Fibroblast of skin of right quadriceps (primary cell): ENCODE data around the gene MICAL3.
A peak's percentile ranks its signal among the peaks of the same experiment; 100 is the strongest.
"Not testable (repeated sequence)": the region's sequence is repeated elsewhere in the genome, so short reads cannot be mapped to it uniquely, and the experiment has no call there.

Experiments used
- DNase-seq: peaks from one replicate; pipeline ENCODE4 v3.0.0-alpha.2; 2013

MICAL3 gene

GRCh38 chr22:17992976-17993375, 31.4 kb downstream of the MICAL3 start:
- DNase-seq = not testable (repeated sequence)

GRCh38 chr22:17991992-17992391, 32.4 kb downstream of the MICAL3 start:
- DNase-seq = not testable (repeated sequence)

GRCh38 chr22:17990942-17991341, 33.4 kb downstream of the MICAL3 start:
- no peak for DNase-seq

- DNase-seq = peak; percentile 52
Measured at GRCh38 chr22:17990147-17990546, 34.2 kb downstream of the MICAL3 start.

- DNase-seq = peak; percentile 28
Measured at GRCh38 chr22:17988800-17989513, 35.4 kb downstream of the MICAL3 start.

GRCh38 chr22:17985606-17986005, 38.8 kb downstream of the MICAL3 start:
- no peak for DNase-seq

GRCh38 chr22:17985071-17985470, 39.3 kb downstream of the MICAL3 start:
- not testable (repeated sequence) for DNase-seq

GRCh38 chr22:17984114-17984513, 40.2 kb downstream of the MICAL3 start:
- DNase-seq = no peak

GRCh38 chr22:17982572-17983141, 41.7 kb downstream of the MICAL3 start:
- DNase-seq = peak; percentile 14

- no peak for DNase-seq
Measured at GRCh38 chr22:17981497-17981896, 42.9 kb downstream of the MICAL3 start.

- DNase-seq = no peak
Measured at GRCh38 chr22:17980638-17981051, 43.7 kb downstream of the MICAL3 start.

- DNase-seq = no peak
Measured at GRCh38 chr22:17980015-17980590, 44.3 kb downstream of the MICAL3 start.

GRCh38 chr22:17978027-17978426, 46.3 kb downstream of the MICAL3 start:
- DNase-seq = no peak

- no peak for DNase-seq
Measured at GRCh38 chr22:17977371-17977770, 47.0 kb downstream of the MICAL3 start.

- no peak for DNase-seq
Measured at GRCh38 chr22:17976121-17976520, 48.2 kb downstream of the MICAL3 start.

GRCh38 chr22:17974703-17975372, 49.5 kb downstream of the MICAL3 start:
- DNase-seq = no peak

- no peak for DNase-seq
Measured at GRCh38 chr22:17974087-17974486, 50.3 kb downstream of the MICAL3 start.

GRCh38 chr22:17973217-17973616, 51.1 kb downstream of the MICAL3 start:
- no peak for DNase-seq

- DNase-seq = peak; percentile 73
Measured at GRCh38 chr22:17972385-17973191, 51.8 kb downstream of the MICAL3 start.

- DNase-seq = no peak
Measured at GRCh38 chr22:17971711-17972110, 52.6 kb downstream of the MICAL3 start.

- peak; percentile 62 for DNase-seq
Measured at GRCh38 chr22:17970201-17970708, 54.1 kb downstream of the MICAL3 start.

GRCh38 chr22:17969701-17970113, 54.7 kb downstream of the MICAL3 start:
- peak; percentile 92 for DNase-seq

GRCh38 chr22:17968126-17968525, 56.2 kb downstream of the MICAL3 start:
- no peak for DNase-seq
